Measurements from ENCODE around the gene C6orf118.

C6orf118 gene

DNA sequence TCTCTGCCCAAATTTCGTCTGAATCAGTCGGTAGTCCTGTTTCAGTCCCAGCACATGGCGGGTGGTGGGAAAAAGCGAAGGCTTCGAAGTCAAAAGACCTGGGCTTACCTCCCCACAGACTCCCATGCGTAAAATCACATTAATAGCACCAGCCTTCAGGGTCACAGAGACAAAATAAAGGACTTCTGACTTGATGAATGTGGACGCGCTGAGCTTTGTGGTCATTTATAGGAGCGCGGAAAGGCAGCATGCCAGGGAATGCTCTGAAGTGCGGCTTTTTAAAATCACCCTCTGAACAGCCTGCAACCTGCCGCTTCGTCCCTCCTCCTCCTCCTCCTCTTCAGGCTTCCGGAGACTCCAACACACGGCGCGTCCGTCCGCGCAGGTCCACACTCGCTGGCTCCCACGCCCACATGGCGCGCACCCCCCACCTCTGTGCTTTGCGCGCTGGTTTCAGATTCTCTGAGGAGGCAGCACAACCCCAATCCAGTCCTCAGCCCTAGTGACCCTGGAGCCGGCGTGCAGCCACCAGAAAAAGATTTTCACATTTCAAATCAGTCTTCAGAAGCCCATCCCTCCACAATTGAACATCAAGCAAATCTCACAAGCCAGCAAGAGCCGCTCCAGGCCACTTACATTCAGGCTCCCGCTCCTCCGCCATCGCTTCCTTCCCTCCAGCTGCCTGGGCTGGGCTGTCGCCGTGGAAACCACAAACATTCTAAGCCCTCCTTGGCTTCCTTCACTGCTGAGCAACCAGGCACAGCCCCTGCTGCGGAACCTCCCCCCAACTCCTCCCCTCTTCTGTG lies at the start of gene C6orf118:
TSS of gene C6orf118 (minus strand) at position 680 of the 806 bp plus-strand sequence. CDS start at position 661, 19 bp downstream.
- Histone ChIP-seq H3K9me3 (ENCODE audit: control insufficient read depth, low read depth, low read length) (no peaks in the 10 kb centered on the region), H3K9ac (ENCODE audit: low read length) (peak within 1 kb of the TSS; percentile 60), H3K4me3 (ENCODE audit: low read length) (peak within 1 kb of the TSS; percentile 71), H3K4me1 (ENCODE audit: control insufficient read depth, low read depth, low read length) (no peaks in the 10 kb centered on the region), H3K36me3 (ENCODE audit: control insufficient read depth, low read depth, low read length) (no peaks in the 10 kb centered on the region), H3K27me3 (ENCODE audit: control insufficient read depth, insufficient read depth, low read length) (peaks cover 20% of the 10 kb centered on the region), H3K27ac (ENCODE audit: low read length) (no peak within 1 kb of the TSS)

DNA sequence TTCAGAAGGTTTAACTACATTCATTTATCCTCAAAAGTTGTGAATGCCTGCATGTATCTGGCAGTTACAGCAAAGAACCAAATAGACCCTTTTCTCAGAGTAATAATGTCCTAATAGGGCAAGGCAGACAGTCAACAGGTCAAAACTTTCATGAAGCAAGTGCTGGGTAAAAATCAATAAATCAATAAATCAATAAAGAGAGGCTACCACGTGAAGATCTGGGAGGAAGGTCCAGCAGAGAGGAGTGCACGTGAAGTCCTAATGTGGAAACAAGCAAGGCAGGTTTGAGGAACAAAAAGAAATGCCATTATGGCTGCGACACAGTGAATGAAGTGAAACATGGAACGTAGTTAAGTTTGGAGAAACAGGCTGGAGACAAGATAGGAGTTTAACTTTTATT lies 36.3 kb upstream of the C6orf118 start:
- Histone ChIP-seq H3K27ac (ENCODE audit: low read length) (no peak overlapping the region), H3K27me3 (ENCODE audit: control insufficient read depth, insufficient read depth, low read length) (no peaks in the 10 kb centered on the region), H3K4me1 (ENCODE audit: control insufficient read depth, low read depth, low read length) (no peaks in the 10 kb centered on the region), H3K9me3 (ENCODE audit: control insufficient read depth, low read depth, low read length) (peaks cover 4% of the 10 kb centered on the region), H3K9ac (ENCODE audit: low read length) (no peak overlapping the region), H3K36me3 (ENCODE audit: control insufficient read depth, low read depth, low read length) (no peaks in the 10 kb centered on the region), H3K4me3 (ENCODE audit: low read length) (no peak overlapping the region)

DNA sequence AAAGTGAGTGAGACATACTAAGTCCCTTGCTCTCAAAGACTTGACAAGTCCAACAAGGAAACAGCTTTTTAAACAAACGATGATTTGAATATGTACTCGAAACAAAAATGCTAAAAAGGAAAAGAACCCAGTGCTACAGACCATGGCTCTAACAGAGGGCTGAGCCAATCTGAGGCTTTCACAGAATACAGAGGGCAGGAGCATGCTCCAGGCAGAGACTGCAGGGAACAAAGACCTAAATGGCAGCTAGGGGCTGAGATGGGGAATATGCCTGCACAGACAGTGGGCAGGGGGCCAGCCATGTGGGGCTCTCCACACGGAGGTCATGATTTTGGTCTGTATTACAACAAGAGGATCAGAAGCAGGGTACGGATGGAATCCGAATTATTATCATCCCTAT lies 31.1 kb upstream of the C6orf118 start:
- Histone ChIP-seq H3K9ac (ENCODE audit: low read length) (no peak overlapping the region), H3K4me3 (ENCODE audit: low read length) (no peak overlapping the region), H3K9me3 (ENCODE audit: control insufficient read depth, low read depth, low read length) (no peaks in the 10 kb centered on the region), H3K4me1 (ENCODE audit: control insufficient read depth, low read depth, low read length) (no peaks in the 10 kb centered on the region), H3K36me3 (ENCODE audit: control insufficient read depth, low read depth, low read length) (no peaks in the 10 kb centered on the region), H3K27ac (ENCODE audit: low read length) (no peak overlapping the region), H3K27me3 (ENCODE audit: control insufficient read depth, insufficient read depth, low read length) (no peaks in the 10 kb centered on the region)

DNA sequence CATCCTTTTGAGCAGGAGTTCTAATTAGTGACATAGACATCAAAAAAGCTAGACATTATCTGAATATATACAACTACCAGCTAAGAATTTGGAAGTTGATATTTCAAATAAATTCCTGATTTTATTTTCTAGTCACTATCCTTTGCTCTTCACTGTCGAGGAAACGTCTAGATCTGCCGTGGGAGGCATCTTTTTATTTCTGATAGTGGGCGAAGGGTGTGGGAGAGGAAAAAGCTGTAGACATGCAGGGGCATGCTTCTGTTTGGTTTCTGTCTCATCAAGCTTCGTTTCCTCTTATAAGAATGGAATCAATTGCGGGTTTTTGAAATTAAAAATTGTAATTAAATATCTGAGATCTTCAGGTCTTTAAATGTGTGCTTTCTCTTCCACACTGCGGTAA lies 16.2 kb upstream of the C6orf118 start:
- Histone ChIP-seq H3K27me3 (ENCODE audit: control insufficient read depth, insufficient read depth, low read length) (no peaks in the 10 kb centered on the region), H3K4me1 (ENCODE audit: control insufficient read depth, low read depth, low read length) (no peaks in the 10 kb centered on the region), H3K9ac (ENCODE audit: low read length) (no peak overlapping the region), H3K36me3 (ENCODE audit: control insufficient read depth, low read depth, low read length) (no peaks in the 10 kb centered on the region), H3K4me3 (ENCODE audit: low read length) (no peak overlapping the region), H3K9me3 (ENCODE audit: control insufficient read depth, low read depth, low read length) (peaks cover 12% of the 10 kb centered on the region), H3K27ac (ENCODE audit: low read length) (no peak overlapping the region)

DNA sequence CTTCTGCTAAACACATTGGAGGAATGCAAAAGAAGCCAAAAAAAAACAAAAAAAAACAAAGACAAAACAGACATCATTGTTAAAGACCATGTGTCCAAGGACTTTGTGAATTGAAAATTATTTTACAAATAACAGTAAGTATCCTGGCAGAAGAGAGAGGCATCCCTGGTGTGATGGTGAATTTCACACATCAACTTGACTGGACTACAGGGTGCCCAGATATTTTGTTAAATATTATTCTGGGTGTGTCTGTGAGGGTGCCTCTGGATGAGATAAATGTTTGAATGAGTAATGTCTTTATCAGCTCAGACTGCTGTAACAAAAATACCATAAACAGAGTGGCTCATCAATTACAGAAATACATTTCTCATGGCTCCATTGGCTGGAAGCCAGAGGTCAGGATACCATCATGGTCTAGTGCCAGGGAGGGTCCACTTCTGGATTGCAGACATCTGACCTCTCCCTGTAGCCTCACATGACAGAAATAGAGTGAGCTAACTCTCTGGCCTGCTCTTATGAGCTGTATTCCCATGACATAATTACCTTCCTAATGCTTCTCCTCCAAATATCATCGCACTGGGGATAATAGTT lies 12.2 kb upstream of the C6orf118 start:
- Histone ChIP-seq H3K36me3 (ENCODE audit: control insufficient read depth, low read depth, low read length) (no peaks in the 10 kb centered on the region), H3K4me3 (ENCODE audit: low read length) (no peak overlapping the region), H3K27ac (ENCODE audit: low read length) (no peak overlapping the region), H3K27me3 (ENCODE audit: control insufficient read depth, insufficient read depth, low read length) (no peaks in the 10 kb centered on the region), H3K4me1 (ENCODE audit: control insufficient read depth, low read depth, low read length) (no peaks in the 10 kb centered on the region), H3K9me3 (ENCODE audit: control insufficient read depth, low read depth, low read length) (peaks cover 13% of the 10 kb centered on the region), H3K9ac (ENCODE audit: low read length) (no peak overlapping the region)

GRCh38 chr6:165321150-165321549 lies 11.7 kb upstream of the C6orf118 start:
- Histone ChIP-seq H3K4me1 (ENCODE audit: control insufficient read depth, low read depth, low read length) (no peaks in the 10 kb centered on the region), H3K36me3 (ENCODE audit: control insufficient read depth, low read depth, low read length) (no peaks in the 10 kb centered on the region), H3K27ac (ENCODE audit: low read length) (no peak overlapping the region), H3K9me3 (ENCODE audit: control insufficient read depth, low read depth, low read length) (peaks cover 13% of the 10 kb centered on the region), H3K27me3 (ENCODE audit: control insufficient read depth, insufficient read depth, low read length) (no peaks in the 10 kb centered on the region), H3K4me3 (ENCODE audit: low read length) (no peak overlapping the region), H3K9ac (ENCODE audit: low read length) (no peak overlapping the region)

- H3K27ac ChIP-seq (ENCODE audit: low read length): no peak overlapping the region
- no peaks in the 10 kb centered on the region for H3K4me1 ChIP-seq (ENCODE audit: control insufficient read depth, low read depth, low read length)
- no peak overlapping the region for H3K4me3 ChIP-seq (ENCODE audit: low read length)
- no peaks in the 10 kb centered on the region for H3K27me3 ChIP-seq (ENCODE audit: control insufficient read depth, insufficient read depth, low read length)
- H3K9me3 ChIP-seq (ENCODE audit: control insufficient read depth, low read depth, low read length): peaks cover 13% of the 10 kb centered on the region
- no peaks in the 10 kb centered on the region for H3K36me3 ChIP-seq (ENCODE audit: control insufficient read depth, low read depth, low read length)
- no peak overlapping the region for H3K9ac ChIP-seq (ENCODE audit: low read length)
Measured at GRCh38 chr6:165317723-165318122, 8.3 kb upstream of the C6orf118 start.

DNA sequence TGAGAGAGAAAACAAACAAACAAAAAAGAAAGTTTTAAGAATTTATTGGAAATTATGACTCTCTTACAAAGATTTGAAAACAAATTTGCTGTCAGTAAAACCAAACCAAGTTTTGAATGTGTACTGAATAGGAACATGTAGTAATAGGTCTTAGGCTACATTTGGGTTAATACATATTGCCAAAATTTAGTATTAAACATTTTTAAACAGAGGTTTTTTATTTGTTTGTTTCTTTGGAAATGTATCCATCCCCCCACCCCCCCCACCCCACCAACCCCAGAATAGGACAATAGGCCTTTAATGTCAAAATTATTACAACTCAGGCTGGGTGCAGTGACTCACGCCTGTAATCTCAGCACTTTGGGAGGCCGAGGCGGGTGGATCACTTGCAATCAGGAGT lies 2.5 kb downstream of the C6orf118 start:
- Histone ChIP-seq H3K27ac (ENCODE audit: low read length) (no peak overlapping the region), H3K4me1 (ENCODE audit: control insufficient read depth, low read depth, low read length) (no peaks in the 10 kb centered on the region), H3K36me3 (ENCODE audit: control insufficient read depth, low read depth, low read length) (no peaks in the 10 kb centered on the region), H3K9ac (ENCODE audit: low read length) (no peak overlapping the region), H3K4me3 (ENCODE audit: low read length) (no peak overlapping the region), H3K9me3 (ENCODE audit: control insufficient read depth, low read depth, low read length) (no peaks in the 10 kb centered on the region), H3K27me3 (ENCODE audit: control insufficient read depth, insufficient read depth, low read length) (peaks cover 20% of the 10 kb centered on the region)

DNA sequence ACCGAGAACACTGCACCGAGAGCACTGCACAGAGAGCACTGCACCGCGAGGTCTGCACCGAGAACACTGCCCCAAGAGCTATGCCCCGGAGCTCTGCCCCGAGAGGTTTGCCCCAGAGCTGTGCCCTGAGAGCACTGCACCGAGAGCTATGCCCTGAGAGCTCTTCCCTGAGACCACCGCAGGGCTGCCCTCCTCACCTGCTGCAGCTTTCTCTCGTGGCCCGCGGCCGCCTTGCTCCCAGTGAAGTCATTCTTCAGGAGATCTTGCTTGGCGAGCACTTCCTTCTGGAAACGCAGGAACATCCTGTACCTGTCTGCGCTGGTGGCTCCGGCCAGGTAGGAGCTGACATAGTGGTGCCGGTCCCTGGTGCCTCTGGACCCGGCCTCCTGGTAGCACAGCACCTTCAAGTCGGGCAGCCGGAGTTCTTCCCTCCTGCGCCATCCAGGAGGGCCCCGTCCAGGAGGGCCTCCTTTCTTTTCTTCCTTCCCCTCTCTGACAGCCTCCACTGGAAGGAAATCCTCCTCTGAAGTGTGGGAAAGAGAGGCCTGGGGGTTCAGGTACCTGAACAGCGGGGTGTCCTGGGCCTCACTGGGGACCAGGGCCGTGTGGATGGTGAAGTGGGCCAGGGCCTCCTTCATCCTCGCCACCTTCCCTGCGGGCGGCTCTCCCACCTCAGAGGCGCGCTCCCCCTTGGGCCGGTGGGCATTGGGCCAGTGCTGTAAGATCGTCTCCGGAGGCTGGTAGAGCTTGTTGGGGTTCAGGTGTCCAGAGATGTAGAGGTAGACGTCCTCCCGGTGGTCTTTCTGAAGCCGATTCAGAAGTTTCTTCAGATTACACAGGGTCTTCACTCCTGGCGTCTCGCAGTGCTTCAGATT lies 7.8 kb downstream of the C6orf118 start:
- Histone ChIP-seq H3K27ac (ENCODE audit: low read length) (no peak overlapping the region), H3K27me3 (ENCODE audit: control insufficient read depth, insufficient read depth, low read length) (no peaks in the 10 kb centered on the region), H3K36me3 (ENCODE audit: control insufficient read depth, low read depth, low read length) (no peaks in the 10 kb centered on the region), H3K9me3 (ENCODE audit: control insufficient read depth, low read depth, low read length) (no peaks in the 10 kb centered on the region), H3K4me3 (ENCODE audit: low read length) (no peak overlapping the region), H3K9ac (ENCODE audit: low read length) (no peak overlapping the region), H3K4me1 (ENCODE audit: control insufficient read depth, low read depth, low read length) (no peaks in the 10 kb centered on the region)

DNA sequence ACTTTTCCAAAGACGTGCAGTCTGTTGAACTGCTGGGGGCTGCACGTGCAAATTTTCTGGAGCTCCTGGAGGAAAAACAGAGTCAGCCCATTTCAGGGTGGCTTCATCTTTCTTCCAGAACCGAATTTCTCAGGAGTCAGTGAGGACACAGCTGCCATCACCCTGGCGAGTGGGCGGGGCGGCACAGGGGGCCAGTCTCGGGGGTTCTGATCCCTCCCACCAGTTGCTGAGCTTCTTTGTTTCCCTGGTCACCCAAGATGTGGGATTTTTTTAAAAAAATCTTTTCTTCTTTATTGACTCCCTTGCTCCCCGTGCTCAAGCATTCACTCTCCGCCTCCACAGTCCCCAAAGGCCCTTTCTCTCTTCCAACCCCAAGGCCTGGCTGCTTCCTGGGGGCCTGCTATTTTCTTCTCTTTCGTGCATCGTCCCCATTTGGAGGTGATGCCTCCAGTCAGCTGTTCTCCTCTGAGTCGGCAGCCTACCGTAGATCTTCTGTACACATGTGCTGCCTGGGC lies 8.9 kb downstream of the C6orf118 start:
- Histone ChIP-seq H3K27me3 (ENCODE audit: control insufficient read depth, insufficient read depth, low read length) (no peaks in the 10 kb centered on the region), H3K4me3 (ENCODE audit: low read length) (no peak overlapping the region), H3K9me3 (ENCODE audit: control insufficient read depth, low read depth, low read length) (no peaks in the 10 kb centered on the region), H3K9ac (ENCODE audit: low read length) (no peak overlapping the region), H3K36me3 (ENCODE audit: control insufficient read depth, low read depth, low read length) (no peaks in the 10 kb centered on the region), H3K27ac (ENCODE audit: low read length) (no peak overlapping the region), H3K4me1 (ENCODE audit: control insufficient read depth, low read depth, low read length) (no peaks in the 10 kb centered on the region)

GRCh38 chr6:165298875-165299274 lies 10.5 kb downstream of the C6orf118 start:
- Histone ChIP-seq H3K9me3 (ENCODE audit: control insufficient read depth, low read depth, low read length) (no peaks in the 10 kb centered on the region), H3K9ac (ENCODE audit: low read length) (no peak overlapping the region), H3K4me3 (ENCODE audit: low read length) (no peak overlapping the region), H3K27me3 (ENCODE audit: control insufficient read depth, insufficient read depth, low read length) (no peaks in the 10 kb centered on the region), H3K4me1 (ENCODE audit: control insufficient read depth, low read depth, low read length) (no peaks in the 10 kb centered on the region), H3K36me3 (ENCODE audit: control insufficient read depth, low read depth, low read length) (no peaks in the 10 kb centered on the region), H3K27ac (ENCODE audit: low read length) (no peak overlapping the region)

Measured in iPS-18a (cell line).